Vagina (tissue), 2 donors: ENCODE measurements around the gene ZW10.
"Not testable (repeated sequence)": the region's sequence is repeated elsewhere in the genome, so short reads cannot be mapped to it uniquely, and the experiment has no call there.

Experiments
- CTCF ChIP-seq, 3 experiments: fragments of 450-650 bp in 2 of 3; fragments of 200-600 bp in 1 of 3; sonication (generic) in 1 of 3; IDR thresholded peaks; one replicate each; pipeline ENCODE4 v1.5.1; 2017 to 2019; ENCODE audit warnings: antibody characterized with exemption in 3 of 3, mild to moderate bottlenecking in 2 of 3, moderate library complexity in 2 of 3
- POLR2A ChIP-seq, 2 donors: fragments of 450-650 bp; IDR thresholded peaks; one replicate each; pipeline ENCODE4 v1.6.1; 2017; ENCODE audit warnings: antibody characterized with exemption in 2 of 2, mild to moderate bottlenecking in 2 of 2, moderate library complexity in 2 of 2

- not testable (repeated sequence) for TF ChIP-seq POLR2A, CTCF (IDR thresholded peaks at IDR 0.05)
Observed at GRCh38 chr11:113703551-113703950, 69.9 kb downstream of the ZW10 start.
